KOPT-K1 (cell line): ENCODE measurements around the gene DAD1.
"Not testable (repeated sequence)": the region's sequence is repeated elsewhere in the genome, so short reads cannot be mapped to it uniquely, and the experiment has no call there.

ENCODE experiments used
- H3K27ac ChIP-seq: fragments of 200-600 bp; sonication (generic); 2 replicates; pipeline ENCODE4 v1.5.1; 2016; ENCODE audit warnings: antibody characterized with exemption, mild to moderate bottlenecking, low read depth, low read length; ENCODE audit not compliant: poor library complexity, severe bottlenecking
- H3K36me3 ChIP-seq: fragments of 200-600 bp; sonication (generic); 2 replicates; pipeline ENCODE4 v1.5.1; 2017; ENCODE audit warnings: antibody characterized with exemption, mild to moderate bottlenecking, low read length, moderate library complexity; ENCODE audit not compliant: insufficient read depth
- H3K9me3 ChIP-seq: fragments of 200-600 bp; sonication (generic); 2 replicates; pipeline ENCODE4 v1.5.1; 2017; ENCODE audit warnings: antibody characterized with exemption, low read length, mild to moderate bottlenecking; ENCODE audit not compliant: insufficient read depth, poor library complexity, severe bottlenecking

The DAD1 gene

GRCh38 chr14:22544406-22544805 lies 44.6 kb downstream of the DAD1 start:
- Histone ChIP-seq H3K9me3 (no peaks in the 10 kb centered on the region), H3K36me3 (no peaks in the 10 kb centered on the region), H3K27ac (no peak overlapping the region)

DNA sequence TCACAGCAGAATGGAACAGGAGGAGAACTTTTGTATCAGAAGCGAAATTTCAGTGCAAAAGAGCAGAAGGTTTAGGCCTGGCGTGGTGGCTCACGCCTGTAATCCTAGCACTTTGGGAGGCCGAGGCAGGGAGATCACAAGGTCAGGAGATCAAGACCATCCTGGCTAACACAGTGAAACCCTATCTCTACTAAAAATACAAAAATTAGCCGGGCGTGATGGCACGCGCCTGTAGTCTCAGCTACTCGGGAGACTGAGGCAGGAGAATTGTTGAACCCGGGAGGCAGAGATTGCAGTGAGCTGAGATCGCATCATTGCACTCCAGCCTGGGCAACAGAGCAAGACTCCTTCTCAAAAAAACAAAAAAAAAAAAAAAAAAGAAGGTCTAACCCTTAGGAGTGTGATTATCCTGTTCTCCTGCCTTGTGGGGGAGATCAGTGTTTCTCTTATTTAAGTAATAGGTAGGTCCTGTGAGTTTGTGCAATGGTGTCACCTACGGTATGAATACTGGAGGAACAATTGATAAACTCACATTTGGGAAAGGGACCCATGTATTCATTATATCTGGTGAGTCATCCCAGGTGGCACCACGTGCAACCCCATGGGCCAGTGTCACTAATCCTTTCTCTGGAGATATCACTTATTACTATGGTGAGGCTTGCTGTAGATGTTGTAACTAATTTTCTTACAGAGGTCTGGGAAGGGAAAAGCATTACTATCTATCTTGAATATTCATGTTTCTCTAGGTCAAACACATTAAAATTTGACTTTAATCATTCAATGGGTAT lies 45.3 kb downstream of the DAD1 start:
- not testable (repeated sequence) for H3K27ac ChIP-seq, H3K9me3 ChIP-seq, H3K36me3 ChIP-seq

- Histone ChIP-seq H3K36me3 (no peaks in the 10 kb centered on the region), H3K27ac (no peak overlapping the region), H3K9me3 (no peaks in the 10 kb centered on the region)
Measured at GRCh38 chr14:22542360-22542759, 46.7 kb downstream of the DAD1 start.

- Histone ChIP-seq H3K27ac (no peak overlapping the region), H3K36me3 (no peaks in the 10 kb centered on the region), H3K9me3 (no peaks in the 10 kb centered on the region)
Measured at GRCh38 chr14:22541721-22542120, 47.3 kb downstream of the DAD1 start.

- no peaks in the 10 kb centered on the region for H3K36me3 ChIP-seq
Measured at GRCh38 chr14:22540811-22541360, 48.1 kb downstream of the DAD1 start.

GRCh38 chr14:22540293-22540692 lies 48.7 kb downstream of the DAD1 start:
- H3K27ac ChIP-seq: no peak overlapping the region
- no peaks in the 10 kb centered on the region for H3K9me3 ChIP-seq
- H3K36me3 ChIP-seq: no peaks in the 10 kb centered on the region

More at GRCh38 chr14:22540811-22541360, 48.1 kb downstream of the DAD1 start:
- Histone ChIP-seq H3K9me3 (no peaks in the 10 kb centered on the region), H3K27ac (no peak overlapping the region)

DNA sequence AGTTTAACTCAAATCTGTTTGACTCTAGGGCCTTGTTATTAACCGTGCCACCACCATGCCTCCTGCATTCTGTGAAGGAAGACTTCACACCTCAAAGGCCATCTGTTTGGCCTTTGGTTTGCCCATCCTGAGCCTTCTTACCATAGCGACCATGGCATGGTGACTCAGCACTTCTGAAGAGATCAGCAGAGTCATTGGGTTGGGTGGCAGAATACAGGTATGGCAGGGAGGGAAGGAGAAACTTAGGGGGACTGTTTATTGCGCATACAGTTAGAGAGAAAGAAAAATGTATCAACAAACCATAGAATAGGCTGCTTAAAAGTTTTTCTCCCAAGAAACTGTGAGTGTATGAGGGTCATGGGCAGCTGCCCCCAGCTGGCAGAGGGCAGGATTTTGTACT lies 49.2 kb downstream of the DAD1 start:
- Histone ChIP-seq H3K36me3 (no peaks in the 10 kb centered on the region), H3K27ac (no peak overlapping the region)

DNA sequence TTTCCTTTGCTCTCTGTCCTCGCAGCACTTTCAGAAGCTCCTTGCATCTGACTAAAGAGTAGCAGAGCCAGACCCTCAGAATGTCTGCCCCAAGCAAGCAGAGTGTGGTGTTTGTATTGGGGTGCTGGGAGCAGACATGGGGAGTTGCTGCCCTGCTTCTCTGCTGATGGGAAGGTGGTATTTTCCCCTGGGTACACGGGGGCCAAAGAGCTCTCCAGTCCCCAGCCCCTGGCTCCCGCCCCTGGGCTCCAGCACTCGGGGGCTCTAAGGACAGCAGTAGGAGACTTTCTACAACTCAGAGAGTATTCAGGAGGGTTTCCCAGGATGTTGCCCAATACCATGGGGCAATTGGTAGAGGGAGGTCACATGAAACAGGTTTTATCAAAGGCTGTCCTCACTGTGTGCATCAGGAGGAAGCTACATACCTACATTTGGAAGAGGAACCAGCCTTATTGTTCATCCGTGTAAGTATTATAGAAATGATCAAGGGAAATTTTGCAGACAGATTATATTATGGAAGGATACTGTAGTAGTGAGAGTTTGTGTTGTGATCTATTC lies 50.3 kb downstream of the DAD1 start:
- Histone ChIP-seq H3K27ac (no peak overlapping the region), H3K36me3 (no peaks in the 10 kb centered on the region)

More for the DNA sequence above, 49.2 kb downstream of the DAD1 start:
- no peaks in the 10 kb centered on the region for H3K9me3 ChIP-seq

DNA sequence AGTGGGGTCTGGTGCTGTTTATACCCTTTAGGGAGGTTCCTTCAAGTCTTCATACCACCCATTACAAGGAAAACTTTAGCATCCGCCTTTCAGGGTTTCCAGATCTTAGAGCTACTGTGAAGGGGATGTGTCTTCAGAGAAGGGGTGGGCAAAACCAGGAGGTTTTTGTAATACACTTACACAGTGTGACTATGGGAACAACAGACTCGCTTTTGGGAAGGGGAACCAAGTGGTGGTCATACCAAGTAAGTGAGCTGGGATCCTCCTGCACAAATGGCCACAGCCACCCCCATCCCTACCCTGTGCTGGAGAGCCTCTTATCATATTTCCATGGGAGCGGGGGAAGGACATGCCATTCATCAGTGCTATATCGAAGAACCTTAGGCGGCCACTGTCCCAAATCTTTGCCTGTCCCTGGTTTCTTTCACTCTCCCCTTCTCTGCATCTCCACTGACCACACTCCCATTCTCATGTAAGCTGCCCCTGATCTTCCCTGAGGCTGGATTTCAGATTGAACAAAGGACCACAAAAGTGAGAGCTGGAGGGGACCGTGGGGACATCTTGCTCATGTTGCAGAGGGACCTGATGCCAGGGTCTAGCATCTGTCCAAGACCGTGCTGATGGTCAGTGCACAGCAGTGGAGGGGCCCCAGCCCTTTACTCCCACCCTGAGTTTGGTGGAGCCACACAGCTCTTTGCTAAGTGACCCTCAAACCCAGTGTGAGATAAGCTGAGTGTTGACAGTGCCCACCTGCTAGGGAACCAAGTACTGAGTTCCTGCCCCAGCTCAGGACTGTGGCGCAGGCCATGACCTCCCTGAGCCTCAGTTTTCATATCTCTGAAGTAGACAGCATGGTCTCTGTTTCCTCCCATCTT lies 51.4 kb downstream of the DAD1 start:
- H3K36me3 ChIP-seq: no peaks in the 10 kb centered on the region
- no peak overlapping the region for H3K27ac ChIP-seq
- H3K9me3 ChIP-seq: no peaks in the 10 kb centered on the region

More for the DNA sequence above, 50.3 kb downstream of the DAD1 start:
- H3K9me3 ChIP-seq: no peaks in the 10 kb centered on the region

- Histone ChIP-seq H3K36me3 (no peaks in the 10 kb centered on the region), H3K9me3 (no peaks in the 10 kb centered on the region), H3K27ac (no peak overlapping the region)
Measured at GRCh38 chr14:22536853-22537338, 52.1 kb downstream of the DAD1 start.

GRCh38 chr14:22535916-22536315 lies 53.1 kb downstream of the DAD1 start:
- H3K36me3 ChIP-seq: no peaks in the 10 kb centered on the region
- no peaks in the 10 kb centered on the region for H3K9me3 ChIP-seq
- H3K27ac ChIP-seq: no peak overlapping the region

DNA sequence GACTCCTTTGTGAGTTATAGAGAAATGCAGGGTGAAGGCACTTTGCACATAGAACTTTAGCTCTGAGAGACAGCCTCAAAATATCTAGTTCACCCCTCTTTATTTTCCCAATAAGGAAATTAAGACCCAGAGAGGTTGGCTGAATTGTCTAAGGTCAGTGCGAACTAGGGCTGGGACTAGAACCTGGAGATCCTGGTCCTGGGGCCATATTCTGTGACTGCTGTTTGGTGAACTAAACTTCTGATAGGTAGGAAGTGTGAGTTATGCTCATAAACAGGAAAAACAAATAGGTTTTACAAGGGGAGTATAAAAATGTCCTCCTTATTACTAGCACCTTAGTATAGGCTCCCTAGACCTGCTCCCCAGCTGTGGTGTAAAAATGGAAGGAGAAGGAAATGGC lies 53.9 kb downstream of the DAD1 start:
- Histone ChIP-seq H3K27ac (no peak overlapping the region), H3K36me3 (no peaks in the 10 kb centered on the region), H3K9me3 (no peaks in the 10 kb centered on the region)

- H3K27ac ChIP-seq: no peak overlapping the region
- no peaks in the 10 kb centered on the region for H3K36me3 ChIP-seq
- H3K9me3 ChIP-seq: no peaks in the 10 kb centered on the region
Measured at GRCh38 chr14:22534547-22534946, 54.5 kb downstream of the DAD1 start.

DNA sequence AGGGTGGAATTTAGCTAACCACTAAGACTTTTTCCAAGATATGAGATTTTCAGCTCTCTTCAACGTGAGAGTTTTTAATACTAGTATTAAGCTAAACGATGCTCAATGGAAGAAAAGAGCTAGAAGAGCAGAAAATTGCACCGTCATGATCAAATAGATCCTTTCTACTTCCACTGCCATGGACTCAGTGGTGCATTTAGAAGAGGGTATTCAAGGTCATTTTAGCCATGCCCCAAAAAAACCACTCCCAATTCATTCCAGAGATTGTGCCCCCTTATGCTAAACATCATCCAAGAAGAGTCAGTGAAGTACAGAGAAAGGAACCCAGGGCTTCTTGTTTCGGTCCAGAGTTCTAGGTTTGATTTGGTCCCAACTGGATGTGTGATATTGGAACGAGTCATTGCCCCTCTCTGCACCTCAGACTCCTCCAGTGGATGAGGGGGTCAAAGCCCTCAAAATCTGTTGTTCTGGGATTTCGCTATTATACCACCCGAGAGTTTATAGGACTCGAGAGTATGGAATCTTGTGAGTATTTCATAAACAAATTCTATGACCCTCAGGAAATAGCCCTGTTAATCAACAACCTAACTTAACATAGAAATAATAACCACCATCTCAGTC lies 55.2 kb downstream of the DAD1 start:
- H3K9me3 ChIP-seq: no peaks in the 10 kb centered on the region
- no peaks in the 10 kb centered on the region for H3K36me3 ChIP-seq
- no peak overlapping the region for H3K27ac ChIP-seq
